HepG2 (cell line): Measurements from ENCODE around the gene PLEKHA6. TPM values are rescaled to one million over a fixed set of nuclear protein-coding genes. Genes with fewer than 3 reads are reported as not detected.

Source experiments
- ATAC-seq: fragments of 200-7000 bp; cut with Tn5 transposase; 3 replicates; pipeline ENCODE4 v1.9.1; 2020; ENCODE audit warnings: mild to moderate bottlenecking, moderate library complexity
- BruUV-seq: library from RNA; stranded (reverse); fragments of 400-500 nt; replicated peaks from 2 replicates; lab custom pipeline; 2021; lab: Mats Ljungman, UMichigan
- CTCF ChIA-PET: fragments of 300-600 bp; formaldehyde crosslinking; extraction: SDS; loops from one replicate; lab custom pipeline; 2021; ENCODE audit warnings: low total read pairs, inconsistent platforms, low intra/inter-chr PET ratio; lab: Yijun Ruan, JAX
- POLR2A ChIA-PET: fragments of 350-600 bp; sonication (Branson Sonifier 250); formaldehyde crosslinking; loops from one replicate; lab custom pipeline; 2020; ENCODE audit warnings: antibody characterized with exemption, inconsistent platforms; lab: Yijun Ruan, JAX
- DNase-seq: peaks from one replicate; pipeline ENCODE4 v3.0.0-alpha.2; 2015; ENCODE audit warnings: low spot score
- FAIRE-seq: peaks from 3 replicates; lab custom pipeline; 2011; peaks lifted over from hg19 to GRCh38; lab: Jason Lieb, UNC
- H2AFZ ChIP-seq: one replicate; pipeline ENCODE4 v1.6.1; 2011; ENCODE audit warnings: low read length, inconsistent platforms
- H3K27ac ChIP-seq: fragments of 300-600 bp; 3 replicates; pipeline ENCODE4 v1.8.0; 2011; ENCODE audit warnings: mixed run types, mild to moderate bottlenecking, mixed read lengths, low read length, inconsistent platforms; ENCODE audit not compliant: insufficient read depth; ENCODE audit errors: extremely low read length
- H3K27me3 ChIP-seq, 2 experiments: fragments of 200-600 bp in 1 of 2; 2 replicates in 1 of 2; 3 replicates in 1 of 2; pipeline versions ENCODE4 v1.6.0 to v1.8.0; 2011; ENCODE audit warnings: low read length in 2 of 2, mild to moderate bottlenecking in 2 of 2, moderate library complexity in 2 of 2, inconsistent platforms in 1 of 2; ENCODE audit not compliant: insufficient read depth in 2 of 2, control insufficient read depth in 1 of 2
- H3K36me3 ChIP-seq, 2 experiments: fragments of 200-600 bp in 1 of 2; replicated peaks in 1 of 2; 2 replicates in 1 of 2; 3 replicates in 1 of 2; pipeline versions ENCODE4 v1.5.1 to v1.8.0; 2011; ENCODE audit warnings: low read length in 2 of 2, inconsistent platforms in 1 of 2; ENCODE audit not compliant: insufficient read depth in 2 of 2, control insufficient read depth in 1 of 2
- H3K4me1 ChIP-seq: 2 replicates; pipeline ENCODE4 v1.5.1; 2012; ENCODE audit warnings: low read length, inconsistent platforms; ENCODE audit not compliant: insufficient read depth
- H3K4me2 ChIP-seq: 2 replicates; pipeline ENCODE4 v1.6.0; 2011; ENCODE audit warnings: low read depth, low read length, inconsistent platforms
- H3K4me3 ChIP-seq, 3 experiments: fragments of 200-600 bp in 1 of 3; sonication (generic), shearing (Covaris generic) in 1 of 3; replicated peaks in 1 of 3; 2 replicates each; pipeline ENCODE4 v1.5.1; 2011 to 2016; ENCODE audit warnings: low read length in 3 of 3, inconsistent platforms in 2 of 3, low read depth in 2 of 3, mild to moderate bottlenecking in 2 of 3, control low read depth in 1 of 3, mixed read lengths in 1 of 3; ENCODE audit not compliant: insufficient read depth in 1 of 3
- H3K79me2 ChIP-seq: one replicate; pipeline ENCODE4 v1.6.1; 2011; ENCODE audit warnings: low read length, inconsistent platforms; ENCODE audit not compliant: insufficient read depth
- H3K9ac ChIP-seq: 2 replicates; pipeline ENCODE4 v1.6.0; 2011; ENCODE audit warnings: mild to moderate bottlenecking, low read depth, low read length, inconsistent platforms; ENCODE audit not compliant: insufficient read depth
- H3K9me3 ChIP-seq: 2 replicates; pipeline ENCODE4 v1.5.1; 2012; ENCODE audit warnings: mild to moderate bottlenecking, low read length
- H4K20me1 ChIP-seq: 2 replicates; pipeline ENCODE4 v1.6.0; 2011; ENCODE audit warnings: inconsistent platforms, mild to moderate bottlenecking, low read length, moderate library complexity; ENCODE audit not compliant: insufficient read depth
- KDM1A ChIP-seq: IDR thresholded peaks from 2 replicates; pipeline ENCODE4 v1.6.1; 2016; ENCODE audit warnings: missing compliant biosample characterization
- MBD4 ChIP-seq: IDR thresholded peaks from 2 replicates; pipeline ENCODE4 v1.6.1; 2012; ENCODE audit warnings: low read length, inconsistent platforms, borderline replicate concordance
- RCOR2 ChIP-seq: IDR thresholded peaks from 2 replicates; pipeline ENCODE4 v1.6.1; 2016; ENCODE audit warnings: missing biosample characterization, missing genetic modification reagents
- ZMYM3 ChIP-seq: sonication (generic); formaldehyde crosslinking; IDR thresholded peaks from 2 replicates; pipeline ENCODE4 v1.5.1; 2020; ENCODE audit warnings: mild to moderate bottlenecking, missing genetic modification reagents
- ZNF382 ChIP-seq: sonication (generic); formaldehyde crosslinking; IDR thresholded peaks from 2 replicates; pipeline ENCODE4 v1.5.0; 2020; ENCODE audit warnings: missing genetic modification reagents, mild to moderate bottlenecking, borderline replicate concordance
- WGBS: methylation state at CpG from one replicate; pipeline ENCODE4 v1.1.6; 2017; ENCODE audit warnings: low lambda C conversion rate; 5-methylcytosine and 5-hydroxymethylcytosine counted together
- in situ Hi-C: cut with HindIII; loops from 2 replicates; pipeline ENCODE4 v1.10.0; 2017; ENCODE audit warnings: low pct_unique_long_range_greater_than_20kb; ENCODE audit not compliant: extremely low pct_ligation_motif_present
- intact Hi-C: fragments of 100-400 bp; cut with micrococcal nuclease; formaldehyde crosslinking; loops from one replicate; pipeline ENCODE4 v1.10.0; 2022; ENCODE audit not compliant: unreplicated experiment
- polyA plus RNA-seq, 8 experiments: library from polyadenylated mRNA; depleted of rRNA in 3 of 8; stranded (reverse) in 7 of 8; unstranded in 1 of 8; fragments of >200 nt; fragmentation: Illumina TruSeq in 4 of 8; extraction: Trizol in 4 of 8; gene quantifications; 2 replicates each; pipeline versions ENCODE4 v1.2.1 to v1.2.3, GENCODE V29; 2011 to 2016; ENCODE audit warnings: low read depth in 4 of 8, missing spikeins in 1 of 8, mixed read lengths in 1 of 8; ENCODE audit not compliant: insufficient read depth in 1 of 8
- total RNA-seq, 5 experiments: library from RNA; depleted of rRNA; stranded (reverse); fragments of >200 nt; fragmentation: Illumina TruSeq; extraction: Trizol; gene quantifications; 2 replicates each; pipeline ENCODE4 v1.2.3, GENCODE V29; 2016; ENCODE audit warnings: low read depth in 1 of 5
- TF ChIP-seq, protein P1 (sequence below): sonication (generic); formaldehyde crosslinking; IDR thresholded peaks from 2 replicates; pipeline ENCODE4 v1.5.0; 2020; ENCODE audit warnings: mild to moderate bottlenecking, missing genetic modification reagents
- TF ChIP-seq, protein P2 (sequence below): sonication (generic); formaldehyde crosslinking; IDR thresholded peaks from 2 replicates; pipeline ENCODE4 v1.4.0; 2020; ENCODE audit warnings: low read depth, mild to moderate bottlenecking, missing genetic modification reagents
- TF ChIP-seq, protein P3 (sequence below): sonication (generic); formaldehyde crosslinking; IDR thresholded peaks from 2 replicates; pipeline ENCODE4 v1.5.0; 2020; ENCODE audit warnings: mild to moderate bottlenecking, missing genetic modification reagents, borderline replicate concordance

The PLEKHA6 gene
- total and polyA plus RNA-seq, 2 of the 13 experiments (the other 11 are each of a cell fraction or from before 2014, with no cell fraction given), result 5.3 to 11.4 TPM

- peaks cover 3% of the 10 kb centered on the region; the same call in 1 of the 2 replicates for H4K20me1 ChIP-seq
- no TSS peak for BruUV-seq
- CTCF ChIA-PET, result interaction anchor here (3.7 kb wide), 1 partner anchor 151 kb away, joined by 29 read pairs; no protein-coding TSS in a partner anchor
- no peak overlapping the region for H3K27ac ChIP-seq
- intact Hi-C loops, result loop anchor here (5.0 kb wide), 1 partner anchor 350 kb away; the partner anchor contains the start of gene SNRPE
- ATAC-seq, result no peak
- TF ChIP-seq, protein P1, sequence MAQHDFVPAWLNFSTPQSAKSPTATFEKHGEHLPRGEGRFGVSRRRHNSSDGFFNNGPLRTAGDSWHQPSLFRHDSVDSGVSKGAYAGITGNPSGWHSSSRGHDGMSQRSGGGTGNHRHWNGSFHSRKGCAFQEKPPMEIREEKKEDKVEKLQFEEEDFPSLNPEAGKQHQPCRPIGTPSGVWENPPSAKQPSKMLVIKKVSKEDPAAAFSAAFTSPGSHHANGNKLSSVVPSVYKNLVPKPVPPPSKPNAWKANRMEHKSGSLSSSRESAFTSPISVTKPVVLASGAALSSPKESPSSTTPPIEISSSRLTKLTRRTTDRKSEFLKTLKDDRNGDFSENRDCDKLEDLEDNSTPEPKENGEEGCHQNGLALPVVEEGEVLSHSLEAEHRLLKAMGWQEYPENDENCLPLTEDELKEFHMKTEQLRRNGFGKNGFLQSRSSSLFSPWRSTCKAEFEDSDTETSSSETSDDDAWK (CRISPR knock-in tag), result no peak
- TF ChIP-seq KDM1A (CRISPR knock-in tag) (0 out of 2 replicates have a peak, but pooled peaks have one; percentile 43), ZNF382 (CRISPR knock-in tag) (no peak), RCOR2 (CRISPR knock-in tag) (peak; percentile 60; the same call in 1 of the 2 replicates), ZMYM3 (peak; percentile 86), MBD4 (no peak)
- TF ChIP-seq, protein P2, sequence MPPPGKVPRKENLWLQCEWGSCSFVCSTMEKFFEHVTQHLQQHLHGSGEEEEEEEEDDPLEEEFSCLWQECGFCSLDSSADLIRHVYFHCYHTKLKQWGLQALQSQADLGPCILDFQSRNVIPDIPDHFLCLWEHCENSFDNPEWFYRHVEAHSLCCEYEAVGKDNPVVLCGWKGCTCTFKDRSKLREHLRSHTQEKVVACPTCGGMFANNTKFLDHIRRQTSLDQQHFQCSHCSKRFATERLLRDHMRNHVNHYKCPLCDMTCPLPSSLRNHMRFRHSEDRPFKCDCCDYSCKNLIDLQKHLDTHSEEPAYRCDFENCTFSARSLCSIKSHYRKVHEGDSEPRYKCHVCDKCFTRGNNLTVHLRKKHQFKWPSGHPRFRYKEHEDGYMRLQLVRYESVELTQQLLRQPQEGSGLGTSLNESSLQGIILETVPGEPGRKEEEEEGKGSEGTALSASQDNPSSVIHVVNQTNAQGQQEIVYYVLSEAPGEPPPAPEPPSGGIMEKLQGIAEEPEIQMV (CRISPR knock-in tag), result no peak
- TF ChIP-seq, protein P3, sequence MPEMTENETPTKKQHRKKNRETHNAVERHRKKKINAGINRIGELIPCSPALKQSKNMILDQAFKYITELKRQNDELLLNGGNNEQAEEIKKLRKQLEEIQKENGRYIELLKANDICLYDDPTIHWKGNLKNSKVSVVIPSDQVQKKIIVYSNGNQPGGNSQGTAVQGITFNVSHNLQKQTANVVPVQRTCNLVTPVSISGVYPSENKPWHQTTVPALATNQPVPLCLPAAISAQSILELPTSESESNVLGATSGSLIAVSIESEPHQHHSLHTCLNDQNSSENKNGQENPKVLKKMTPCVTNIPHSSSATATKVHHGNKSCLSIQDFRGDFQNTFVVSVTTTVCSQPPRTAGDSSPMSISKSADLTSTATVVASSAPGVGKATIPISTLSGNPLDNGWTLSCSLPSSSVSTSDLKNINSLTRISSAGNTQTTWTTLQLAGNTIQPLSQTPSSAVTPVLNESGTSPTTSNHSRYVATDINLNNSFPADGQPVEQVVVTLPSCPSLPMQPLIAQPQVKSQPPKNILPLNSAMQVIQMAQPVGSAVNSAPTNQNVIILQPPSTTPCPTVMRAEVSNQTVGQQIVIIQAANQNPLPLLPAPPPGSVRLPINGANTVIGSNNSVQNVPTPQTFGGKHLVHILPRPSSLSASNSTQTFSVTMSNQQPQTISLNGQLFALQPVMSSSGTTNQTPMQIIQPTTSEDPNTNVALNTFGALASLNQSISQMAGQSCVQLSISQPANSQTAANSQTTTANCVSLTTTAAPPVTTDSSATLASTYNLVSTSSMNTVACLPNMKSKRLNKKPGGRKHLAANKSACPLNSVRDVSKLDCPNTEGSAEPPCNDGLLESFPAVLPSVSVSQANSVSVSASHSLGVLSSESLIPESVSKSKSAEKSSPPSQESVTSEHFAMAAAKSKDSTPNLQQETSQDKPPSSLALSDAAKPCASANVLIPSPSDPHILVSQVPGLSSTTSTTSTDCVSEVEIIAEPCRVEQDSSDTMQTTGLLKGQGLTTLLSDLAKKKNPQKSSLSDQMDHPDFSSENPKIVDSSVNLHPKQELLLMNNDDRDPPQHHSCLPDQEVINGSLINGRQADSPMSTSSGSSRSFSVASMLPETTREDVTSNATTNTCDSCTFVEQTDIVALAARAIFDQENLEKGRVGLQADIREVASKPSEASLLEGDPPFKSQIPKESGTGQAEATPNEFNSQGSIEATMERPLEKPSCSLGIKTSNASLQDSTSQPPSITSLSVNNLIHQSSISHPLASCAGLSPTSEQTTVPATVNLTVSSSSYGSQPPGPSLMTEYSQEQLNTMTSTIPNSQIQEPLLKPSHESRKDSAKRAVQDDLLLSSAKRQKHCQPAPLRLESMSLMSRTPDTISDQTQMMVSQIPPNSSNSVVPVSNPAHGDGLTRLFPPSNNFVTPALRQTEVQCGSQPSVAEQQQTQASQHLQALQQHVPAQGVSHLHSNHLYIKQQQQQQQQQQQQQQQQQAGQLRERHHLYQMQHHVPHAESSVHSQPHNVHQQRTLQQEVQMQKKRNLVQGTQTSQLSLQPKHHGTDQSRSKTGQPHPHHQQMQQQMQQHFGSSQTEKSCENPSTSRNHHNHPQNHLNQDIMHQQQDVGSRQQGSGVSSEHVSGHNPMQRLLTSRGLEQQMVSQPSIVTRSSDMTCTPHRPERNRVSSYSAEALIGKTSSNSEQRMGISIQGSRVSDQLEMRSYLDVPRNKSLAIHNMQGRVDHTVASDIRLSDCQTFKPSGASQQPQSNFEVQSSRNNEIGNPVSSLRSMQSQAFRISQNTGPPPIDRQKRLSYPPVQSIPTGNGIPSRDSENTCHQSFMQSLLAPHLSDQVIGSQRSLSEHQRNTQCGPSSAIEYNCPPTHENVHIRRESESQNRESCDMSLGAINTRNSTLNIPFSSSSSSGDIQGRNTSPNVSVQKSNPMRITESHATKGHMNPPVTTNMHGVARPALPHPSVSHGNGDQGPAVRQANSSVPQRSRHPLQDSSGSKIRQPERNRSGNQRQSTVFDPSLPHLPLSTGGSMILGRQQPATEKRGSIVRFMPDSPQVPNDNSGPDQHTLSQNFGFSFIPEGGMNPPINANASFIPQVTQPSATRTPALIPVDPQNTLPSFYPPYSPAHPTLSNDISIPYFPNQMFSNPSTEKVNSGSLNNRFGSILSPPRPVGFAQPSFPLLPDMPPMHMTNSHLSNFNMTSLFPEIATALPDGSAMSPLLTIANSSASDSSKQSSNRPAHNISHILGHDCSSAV (CRISPR knock-in tag), result no peak
- TF ChIP-seq, all 625 proteins: peak for 3
- Histone ChIP-seq H3K9me3 (no peaks in the 10 kb centered on the region), H3K79me2 (peaks cover 13% of the 10 kb centered on the region), H3K4me1 (peaks cover 41% of the 10 kb centered on the region), H3K27me3 (no peaks in the 10 kb centered on the region; a peak in 1 of 5 replicates), H3K36me3 (no peaks in the 10 kb centered on the region), H3K4me3 (peak overlapping the region in 2 of 3 experiments; percentile 57 to 84; a peak in 3 of 6 replicates), H2AFZ (no peak overlapping the region), H3K4me2 (peak overlapping the region; percentile 83), H3K9ac (peak overlapping the region; percentile 56; the same call in 1 of the 2 replicates)
- in situ Hi-C loops, result loop anchor here (5.0 kb wide), 2 partner anchors 55 to 150 kb away; no protein-coding TSS in a partner anchor
- 97% methylated on average over 3 of the region's 3 CpGs for WGBS
- FAIRE-seq (no peak), DNase-seq (no peak)
- POLR2A ChIA-PET, result no interaction called here
Measured at GRCh38 chr1:204212715-204213114, 147.0 kb downstream of the PLEKHA6 start.
